Neural cell (in vitro differentiated cells): Measurements from ENCODE around the gene TRAF3.

Experiments used
- EP300 ChIP-seq: fragments of 450-650 bp; conservative IDR thresholded peaks from 2 replicates; pipeline ENCODE4 v1.6.1; 2014; ENCODE audit warnings: antibody characterized with exemption, mild to moderate bottlenecking, moderate library complexity; ENCODE audit not compliant: poor library complexity, severe bottlenecking
- RAD21 ChIP-seq: fragments of 450-650 bp; conservative IDR thresholded peaks from 2 replicates; pipeline ENCODE4 v1.6.1; 2014; ENCODE audit warnings: antibody characterized with exemption, mild to moderate bottlenecking, moderate library complexity
- TF ChIP-seq, protein P1 (sequence below): fragments of 450-650 bp; IDR thresholded peaks from 2 replicates; pipeline ENCODE4 v1.5.1; 2014; ENCODE audit warnings: antibody characterized with exemption, mild to moderate bottlenecking, moderate library complexity; ENCODE audit not compliant: poor library complexity, severe bottlenecking

DNA sequence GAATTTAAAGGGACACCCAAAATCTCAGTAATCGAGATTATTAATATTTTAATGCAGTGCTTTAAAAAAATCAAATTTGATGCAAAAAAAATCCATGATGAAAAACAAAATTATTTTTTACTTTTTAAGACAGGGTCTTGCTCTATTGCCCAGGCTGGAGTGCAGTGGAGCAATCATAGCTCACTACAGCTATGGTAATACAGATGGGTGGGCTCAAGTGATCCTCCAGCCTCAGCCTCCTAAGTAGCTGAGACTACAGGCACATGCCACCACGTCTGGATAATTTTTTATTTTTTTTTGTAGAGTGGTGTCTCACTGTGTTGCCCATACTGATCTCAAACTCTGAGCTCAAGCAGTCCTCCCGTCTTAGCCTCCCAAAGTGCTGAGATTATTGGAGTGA, 62.9 kb downstream of the TRAF3 start:
- TF ChIP-seq, protein P1, sequence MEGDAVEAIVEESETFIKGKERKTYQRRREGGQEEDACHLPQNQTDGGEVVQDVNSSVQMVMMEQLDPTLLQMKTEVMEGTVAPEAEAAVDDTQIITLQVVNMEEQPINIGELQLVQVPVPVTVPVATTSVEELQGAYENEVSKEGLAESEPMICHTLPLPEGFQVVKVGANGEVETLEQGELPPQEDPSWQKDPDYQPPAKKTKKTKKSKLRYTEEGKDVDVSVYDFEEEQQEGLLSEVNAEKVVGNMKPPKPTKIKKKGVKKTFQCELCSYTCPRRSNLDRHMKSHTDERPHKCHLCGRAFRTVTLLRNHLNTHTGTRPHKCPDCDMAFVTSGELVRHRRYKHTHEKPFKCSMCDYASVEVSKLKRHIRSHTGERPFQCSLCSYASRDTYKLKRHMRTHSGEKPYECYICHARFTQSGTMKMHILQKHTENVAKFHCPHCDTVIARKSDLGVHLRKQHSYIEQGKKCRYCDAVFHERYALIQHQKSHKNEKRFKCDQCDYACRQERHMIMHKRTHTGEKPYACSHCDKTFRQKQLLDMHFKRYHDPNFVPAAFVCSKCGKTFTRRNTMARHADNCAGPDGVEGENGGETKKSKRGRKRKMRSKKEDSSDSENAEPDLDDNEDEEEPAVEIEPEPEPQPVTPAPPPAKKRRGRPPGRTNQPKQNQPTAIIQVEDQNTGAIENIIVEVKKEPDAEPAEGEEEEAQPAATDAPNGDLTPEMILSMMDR: no peak
- TF ChIP-seq RAD21: no peak
- TF ChIP-seq EP300: no peak
